ENCODE data around the gene COL8A2.

COL8A2 gene

DNA sequence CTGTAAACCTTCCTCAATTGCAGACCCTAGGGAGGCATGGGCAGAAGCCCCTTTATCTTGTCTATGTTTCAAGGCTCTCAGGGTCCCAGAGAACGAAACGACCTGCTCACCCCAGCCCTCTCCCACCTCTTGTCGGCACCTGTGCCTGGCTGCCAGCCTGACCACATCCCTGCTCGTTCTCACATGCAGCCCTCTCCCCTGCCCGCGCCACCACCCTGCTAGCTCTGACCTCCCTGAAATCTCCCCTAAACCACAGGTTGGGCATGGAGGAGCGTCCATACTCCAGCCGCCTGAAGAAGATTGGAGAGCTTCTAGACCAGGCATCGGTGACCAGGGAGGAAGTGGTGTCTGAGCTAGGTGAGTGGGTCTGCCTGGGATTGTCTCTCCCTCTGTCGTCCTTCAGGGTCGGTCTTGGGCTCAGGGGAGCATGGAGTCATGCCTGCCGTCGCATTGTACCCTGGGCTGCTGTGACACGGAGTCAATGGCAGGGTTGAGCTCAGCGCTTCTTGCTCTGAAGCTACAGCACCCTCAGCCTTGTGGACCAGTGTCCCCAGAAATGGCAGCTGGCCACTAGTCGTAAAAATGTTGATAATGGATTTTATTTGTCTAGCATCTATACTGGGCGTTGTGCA is 32.7 kb downstream of the COL8A2 start:
- peaks cover 26% of the 10 kb centered on the region for H3K4me1 Mint-ChIP-seq
- no peaks in the 10 kb centered on the region for H3K9me3 Mint-ChIP-seq
- DNase-seq: no peak
- no peak overlapping the region for H3K4me3 Mint-ChIP-seq
- CTCF ChIA-PET: interaction anchor here (2.4 kb wide), 1 partner anchor 42 kb away, joined by 12 read pairs; no protein-coding TSS in a partner anchor
- peak overlapping the region; percentile 52 for H3K27ac Mint-ChIP-seq
- H3K36me3 Mint-ChIP-seq: peaks cover 27% of the 10 kb centered on the region
- peaks cover under 1% of the 10 kb centered on the region for H3K27me3 Mint-ChIP-seq

DNA sequence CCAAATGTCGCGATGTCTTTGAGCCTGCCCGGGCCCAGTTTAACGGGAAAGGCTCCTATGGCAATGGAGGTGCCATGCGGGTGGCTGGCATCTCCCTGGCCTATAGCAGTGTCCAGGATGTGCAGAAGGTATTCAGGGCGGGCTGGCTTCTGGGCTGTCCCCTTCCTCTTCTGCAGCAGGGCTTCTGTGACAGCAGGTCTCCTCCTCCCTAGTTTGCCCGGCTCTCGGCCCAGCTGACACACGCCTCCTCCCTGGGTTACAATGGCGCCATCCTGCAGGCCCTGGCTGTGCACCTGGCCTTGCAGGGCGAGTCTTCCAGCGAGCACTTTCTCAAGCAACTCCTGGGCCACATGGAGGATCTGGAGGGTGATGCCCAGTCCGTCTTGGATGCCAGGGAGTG is 33.3 kb downstream of the COL8A2 start:
- H3K4me3 Mint-ChIP-seq: no peak overlapping the region
- CTCF ChIA-PET: no interaction called here

DNA sequence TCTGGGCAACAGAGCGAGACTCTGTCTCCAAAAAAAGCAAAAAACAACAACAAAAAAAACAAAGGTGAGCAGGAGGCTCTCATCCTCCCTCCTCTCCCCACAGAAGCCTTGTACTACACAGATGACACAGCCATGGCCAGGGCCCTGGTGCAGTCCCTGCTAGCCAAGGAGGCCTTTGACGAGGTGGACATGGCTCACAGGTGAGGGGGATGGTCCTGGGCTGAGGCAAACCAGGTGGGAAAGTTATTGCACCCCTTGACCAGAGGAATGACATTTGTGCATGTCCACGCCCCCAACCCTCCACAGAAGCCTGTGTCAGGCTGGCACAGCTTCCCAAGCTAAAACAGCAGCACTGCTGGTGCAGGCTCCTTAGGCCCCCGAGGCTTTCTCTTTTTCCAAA is 33.9 kb downstream of the COL8A2 start:
- Mint-ChIP-seq H3K27ac (no peak overlapping the region), H3K4me1 (peaks cover 28% of the 10 kb centered on the region), H3K4me3 (no peak overlapping the region), H3K36me3 (peaks cover 27% of the 10 kb centered on the region), H3K27me3 (peaks cover 12% of the 10 kb centered on the region), H3K9me3 (no peaks in the 10 kb centered on the region)
- no peak for DNase-seq
- CTCF ChIA-PET: no interaction called here

More for the DNA sequence above, 33.3 kb downstream of the COL8A2 start:
- peaks cover 28% of the 10 kb centered on the region for H3K4me1 Mint-ChIP-seq
- peaks cover 27% of the 10 kb centered on the region for H3K36me3 Mint-ChIP-seq
- H3K27ac Mint-ChIP-seq: no peak overlapping the region
- no peaks in the 10 kb centered on the region for H3K9me3 Mint-ChIP-seq
- DNase-seq: no peak
- peaks cover 6% of the 10 kb centered on the region for H3K27me3 Mint-ChIP-seq

DNA sequence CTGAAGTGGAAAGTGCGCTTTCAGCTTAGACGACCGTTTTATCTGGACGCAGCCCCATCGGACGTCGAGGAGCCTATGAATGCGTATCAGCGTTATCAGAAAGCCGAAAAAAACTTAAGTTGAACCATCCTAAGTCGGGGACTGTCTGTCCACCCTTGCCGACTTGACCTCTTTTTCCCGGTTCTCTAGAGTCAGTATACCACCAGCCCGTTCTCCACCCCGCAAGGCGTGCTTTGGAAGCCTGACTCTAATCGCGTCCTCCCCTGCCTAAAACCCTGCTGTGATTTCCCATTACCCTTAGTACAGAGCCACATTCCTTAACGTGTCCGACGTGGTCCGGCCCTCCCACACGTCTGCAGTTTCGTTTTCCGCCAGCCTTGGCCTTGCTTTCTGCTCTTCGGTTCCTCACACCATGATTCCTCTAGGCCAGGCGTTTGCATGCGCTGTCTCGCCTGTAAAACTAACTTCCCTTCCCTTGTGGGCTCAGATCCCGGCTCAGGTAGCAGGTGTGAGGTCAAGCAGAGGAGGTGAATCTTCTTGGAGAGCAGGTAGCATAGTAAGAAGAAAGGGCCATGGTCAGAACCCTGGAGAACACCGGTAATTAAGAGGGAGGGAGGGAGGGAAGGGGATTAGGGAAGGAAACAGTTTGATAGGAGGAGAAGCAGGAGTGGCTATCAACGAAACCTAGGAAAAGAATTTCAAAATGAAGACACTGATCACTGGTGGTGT is 35.5 kb downstream of the COL8A2 start:
- H3K27ac Mint-ChIP-seq: peak overlapping the region; percentile 85
- CTCF ChIA-PET: interaction anchor here (0.6 kb wide), 1 partner anchor 158 kb away, joined by 4 read pairs; no protein-coding TSS in a partner anchor
- H3K36me3 Mint-ChIP-seq: peaks cover 27% of the 10 kb centered on the region
- H3K4me1 Mint-ChIP-seq: peaks cover 28% of the 10 kb centered on the region
- H3K9me3 Mint-ChIP-seq: no peaks in the 10 kb centered on the region
- peak; percentile 39 for DNase-seq
- peak overlapping the region; percentile 81 for H3K4me3 Mint-ChIP-seq
- peaks cover 28% of the 10 kb centered on the region for H3K27me3 Mint-ChIP-seq

DNA sequence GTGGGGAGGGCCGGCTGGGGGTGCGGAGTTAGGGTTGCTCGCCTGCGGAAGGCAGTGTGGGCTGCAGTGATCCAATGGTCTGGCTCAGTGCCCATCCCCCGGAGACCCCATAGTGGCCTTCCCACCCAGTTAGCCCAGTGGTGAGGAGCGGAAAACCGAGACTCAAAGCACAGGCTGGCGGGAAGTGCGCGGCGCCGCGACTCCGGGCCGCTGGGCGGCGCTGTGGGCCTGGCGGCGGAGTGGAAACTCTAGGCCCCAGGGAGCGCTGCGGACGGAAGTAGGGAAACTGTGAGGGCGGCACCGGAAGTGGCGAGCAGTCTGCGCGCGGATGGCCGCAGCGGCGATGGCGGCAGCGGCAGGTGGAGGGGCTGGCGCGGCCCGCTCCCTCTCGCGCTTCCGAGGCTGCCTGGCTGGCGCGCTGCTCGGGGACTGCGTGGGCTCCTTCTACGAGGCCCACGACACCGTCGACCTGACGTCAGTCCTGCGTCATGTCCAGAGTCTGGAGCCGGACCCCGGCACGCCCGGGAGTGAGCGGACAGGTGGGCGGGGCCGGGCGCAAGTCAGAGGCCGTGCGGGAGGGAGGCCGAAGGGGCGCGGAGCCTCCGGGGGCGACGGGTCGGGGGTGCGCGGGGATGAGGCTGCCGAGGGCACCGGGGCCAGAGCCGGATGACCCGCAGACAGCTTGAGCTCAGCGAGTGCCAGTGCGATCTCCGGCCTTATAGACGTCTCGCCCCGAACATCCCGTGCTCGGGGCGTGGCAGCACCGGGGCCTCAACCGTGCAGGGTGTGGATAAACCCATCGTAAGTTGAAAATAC is 36.2 kb downstream of the COL8A2 start, which contains the start of gene ADPRS:
TSS of gene ADPRS (plus strand) at position 316 of the 816 bp plus-strand sequence. CDS start at position 329, 13 bp downstream.
- DNase-seq: peak; percentile 93
- H3K9me3 Mint-ChIP-seq: no peaks in the 10 kb centered on the region
- peaks cover 28% of the 10 kb centered on the region for H3K4me1 Mint-ChIP-seq
- peak within 1 kb of the TSS; percentile 85 for H3K27ac Mint-ChIP-seq
- H3K4me3 Mint-ChIP-seq: peak within 1 kb of the TSS; percentile 81
- H3K27me3 Mint-ChIP-seq: peaks cover 35% of the 10 kb centered on the region
- CTCF ChIA-PET: interaction anchor here (0.6 kb wide), 1 partner anchor 157 kb away, joined by 4 read pairs; no protein-coding TSS in a partner anchor
- peaks cover 25% of the 10 kb centered on the region for H3K36me3 Mint-ChIP-seq

DNA sequence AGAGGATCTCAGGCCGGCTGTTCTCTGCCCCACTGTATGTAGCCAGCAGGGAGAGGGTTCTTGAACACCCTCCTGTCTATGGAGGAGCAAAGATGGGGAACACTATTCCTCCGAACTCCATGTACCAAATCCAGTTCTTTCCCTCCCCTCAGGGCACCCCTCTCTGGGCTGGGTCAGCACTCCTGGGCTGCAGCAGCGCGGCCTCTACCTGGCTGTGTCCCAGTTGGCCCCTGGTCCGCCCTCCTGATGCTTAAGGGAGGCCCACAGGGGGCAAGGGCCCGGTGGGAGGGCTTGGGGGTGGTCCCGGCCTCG is 36.8 kb downstream of the COL8A2 start:
- CTCF ChIA-PET: no interaction called here
- Mint-ChIP-seq H3K36me3 (peaks cover 19% of the 10 kb centered on the region), H3K27ac (no peak overlapping the region), H3K4me3 (peak overlapping the region; percentile 81), H3K4me1 (peaks cover 28% of the 10 kb centered on the region), H3K9me3 (no peaks in the 10 kb centered on the region), H3K27me3 (peaks cover 41% of the 10 kb centered on the region)
- DNase-seq: no peak

DNA sequence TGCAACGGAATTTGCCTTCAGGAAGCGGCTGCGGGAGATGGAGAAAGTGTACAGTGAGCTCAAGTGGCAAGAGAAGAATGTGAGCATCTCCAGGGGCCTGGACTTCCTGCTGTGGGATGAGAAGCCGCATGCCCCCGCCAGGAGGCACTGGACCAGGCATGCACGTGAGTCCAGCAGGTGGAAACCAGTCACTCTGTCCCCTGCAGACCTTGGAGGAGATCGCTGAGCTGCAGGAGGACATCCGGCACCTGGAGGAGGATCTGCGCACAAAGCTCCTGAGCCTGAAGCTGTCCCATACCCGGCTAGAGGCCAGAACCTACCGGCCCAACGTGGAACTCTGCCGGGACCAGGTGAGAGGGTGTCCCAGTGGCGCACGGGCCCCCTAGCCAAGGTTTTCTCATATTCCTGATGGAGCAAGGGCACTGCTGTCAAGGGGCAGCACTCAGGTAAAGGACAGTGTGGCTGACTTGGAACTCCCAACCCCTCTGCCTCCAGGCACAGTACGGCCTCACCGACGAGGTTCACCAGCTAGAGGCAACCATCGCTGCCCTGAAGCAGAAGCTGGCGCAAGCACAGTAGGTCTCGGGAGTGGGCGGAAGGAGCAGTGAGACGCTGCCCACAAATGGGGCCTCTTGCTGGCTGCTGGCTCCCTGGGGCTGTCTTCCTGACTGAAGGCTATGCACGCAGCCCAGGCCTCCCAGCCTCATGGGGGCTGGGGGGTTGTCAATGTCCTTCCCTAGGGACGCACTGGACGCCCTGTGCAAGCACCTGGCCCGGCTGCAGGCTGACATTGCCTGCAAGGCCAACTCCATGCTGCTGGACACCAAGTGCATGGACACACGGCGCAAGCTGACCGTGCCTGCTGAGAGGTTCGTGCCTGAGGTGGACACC is 37.5 kb downstream of the COL8A2 start:
- Mint-ChIP-seq H3K4me1 (peaks cover 26% of the 10 kb centered on the region), H3K27me3 (peaks cover 49% of the 10 kb centered on the region), H3K4me3 (peak overlapping the region; percentile 17), H3K27ac (no peak overlapping the region), H3K9me3 (no peaks in the 10 kb centered on the region), H3K36me3 (peaks cover 16% of the 10 kb centered on the region)
- CTCF ChIA-PET: interaction anchor here (0.8 to 1.7 kb wide), 2 partner anchors 156 to 187 kb away, joined by 3 to 4 read pairs; partner anchors contain the start of gene AGO3
- no peak for DNase-seq

DNA sequence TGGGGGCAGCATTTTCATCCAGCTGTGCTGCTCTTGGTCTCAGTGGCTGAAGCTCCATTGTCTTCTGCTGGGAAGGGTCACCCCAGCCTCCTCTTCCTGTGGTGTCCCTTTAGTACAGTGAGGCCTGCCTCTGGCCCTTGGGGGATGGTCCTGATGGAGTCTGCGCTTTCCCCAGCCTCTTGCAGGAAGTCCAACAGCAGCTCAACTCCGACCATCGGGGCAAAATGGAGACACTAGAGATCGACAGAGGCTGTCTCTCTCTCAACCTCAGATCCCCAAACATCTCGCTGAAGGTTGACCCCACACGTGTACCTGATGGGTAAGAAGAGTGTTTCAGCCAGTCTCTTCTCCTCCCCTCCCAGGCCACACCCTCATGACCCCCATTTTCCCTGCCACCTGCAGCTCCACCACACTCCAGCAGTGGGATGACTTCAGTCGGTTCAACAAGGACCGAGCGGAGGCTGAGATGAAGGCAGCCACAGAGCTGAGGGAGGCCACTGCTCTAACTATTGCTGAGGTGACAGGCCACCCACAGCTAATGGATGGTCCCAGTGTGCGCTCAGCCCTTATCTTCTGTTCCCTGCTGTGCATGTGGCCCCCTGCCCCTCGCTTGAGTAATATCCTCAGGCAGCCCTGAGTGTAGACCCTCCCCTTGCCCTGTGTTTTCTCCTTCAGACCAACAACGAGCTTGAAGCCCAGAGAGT is 38.3 kb downstream of the COL8A2 start:
- no peak for DNase-seq
- CTCF ChIA-PET: interaction anchor here (0.8 to 1.7 kb wide), 3 partner anchors 156 to 203 kb away, joined by 3 to 4 read pairs (median 3); partner anchors contain the start of genes AGO1 and AGO3
- Mint-ChIP-seq H3K36me3 (peaks cover 10% of the 10 kb centered on the region), H3K9me3 (no peaks in the 10 kb centered on the region), H3K4me3 (peak overlapping the region; percentile 17), H3K27ac (peak overlapping the region; percentile 62), H3K4me1 (peaks cover 22% of the 10 kb centered on the region), H3K27me3 (peaks cover 56% of the 10 kb centered on the region)

DNA sequence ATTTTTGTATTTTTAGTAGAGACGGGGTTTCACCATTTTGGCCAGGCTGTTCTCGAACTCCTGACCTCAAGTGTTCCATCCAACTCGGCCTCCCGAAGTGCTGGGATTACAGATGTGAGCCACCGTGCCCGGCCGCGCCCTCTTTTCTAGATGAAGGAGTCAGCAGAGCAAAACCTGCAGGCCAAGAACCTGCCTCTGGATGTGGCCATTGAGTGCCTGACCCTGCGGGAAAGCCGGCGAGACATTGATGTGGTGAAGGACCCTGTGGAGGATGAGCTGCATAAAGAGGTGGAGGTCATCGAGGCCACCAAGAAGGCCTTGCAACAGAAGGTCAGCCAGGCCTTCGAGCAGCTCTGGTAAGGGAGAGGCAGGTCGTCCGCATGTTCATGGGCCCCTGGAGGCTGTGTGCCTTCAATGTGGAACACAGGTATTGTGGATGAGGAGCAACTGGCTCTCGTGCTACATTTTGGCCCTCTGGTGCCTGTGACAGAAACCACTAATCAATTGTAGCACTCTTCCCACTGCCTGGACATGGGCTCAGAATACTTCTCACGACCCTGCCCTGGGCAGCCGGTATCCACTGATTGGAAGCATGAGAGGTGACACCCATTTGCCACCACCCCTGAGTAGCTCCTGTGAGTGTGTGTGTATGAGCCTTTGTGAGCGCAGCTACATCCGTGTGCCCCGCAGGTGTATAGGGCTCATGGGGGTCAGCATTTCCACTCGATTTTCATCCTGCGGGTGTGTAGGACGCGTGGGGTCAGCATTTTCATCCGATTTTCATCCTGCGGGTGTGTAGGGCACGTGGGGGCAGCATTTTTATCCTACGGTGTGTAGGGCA is 39.1 kb downstream of the COL8A2 start:
- no peak for DNase-seq
- H3K4me3 Mint-ChIP-seq: no peak overlapping the region
- no peaks in the 10 kb centered on the region for H3K9me3 Mint-ChIP-seq
- peaks cover 57% of the 10 kb centered on the region for H3K27me3 Mint-ChIP-seq
- H3K27ac Mint-ChIP-seq: no peak overlapping the region
- CTCF ChIA-PET: interaction anchor here (1.0 to 1.7 kb wide), 2 partner anchors 186 to 203 kb away, joined by 3 to 4 read pairs; partner anchors contain the start of gene AGO1
- H3K36me3 Mint-ChIP-seq: peaks cover 6% of the 10 kb centered on the region
- H3K4me1 Mint-ChIP-seq: peaks cover 20% of the 10 kb centered on the region

DNA sequence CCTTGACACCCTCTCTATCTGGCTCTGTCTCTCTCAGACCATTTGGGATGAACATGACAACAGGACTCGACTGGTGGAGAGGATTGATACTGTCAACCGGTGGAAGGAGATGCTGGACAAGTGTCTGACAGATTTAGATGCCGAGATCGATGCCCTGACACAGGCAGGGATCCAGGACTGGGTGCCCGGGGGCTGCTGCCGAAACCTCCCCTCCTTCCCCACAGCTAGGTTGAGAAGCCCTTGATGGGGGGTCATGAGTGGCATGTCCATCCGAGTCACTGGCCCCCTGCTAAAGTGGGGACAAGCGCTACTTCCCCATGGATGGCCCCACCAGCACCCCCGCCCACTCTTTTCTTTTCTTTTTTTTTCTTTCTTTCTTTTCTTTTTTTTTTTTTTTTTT is 39.9 kb downstream of the COL8A2 start:
- CTCF ChIA-PET: no interaction called here
- H3K9me3 Mint-ChIP-seq: no peaks in the 10 kb centered on the region

DNA sequence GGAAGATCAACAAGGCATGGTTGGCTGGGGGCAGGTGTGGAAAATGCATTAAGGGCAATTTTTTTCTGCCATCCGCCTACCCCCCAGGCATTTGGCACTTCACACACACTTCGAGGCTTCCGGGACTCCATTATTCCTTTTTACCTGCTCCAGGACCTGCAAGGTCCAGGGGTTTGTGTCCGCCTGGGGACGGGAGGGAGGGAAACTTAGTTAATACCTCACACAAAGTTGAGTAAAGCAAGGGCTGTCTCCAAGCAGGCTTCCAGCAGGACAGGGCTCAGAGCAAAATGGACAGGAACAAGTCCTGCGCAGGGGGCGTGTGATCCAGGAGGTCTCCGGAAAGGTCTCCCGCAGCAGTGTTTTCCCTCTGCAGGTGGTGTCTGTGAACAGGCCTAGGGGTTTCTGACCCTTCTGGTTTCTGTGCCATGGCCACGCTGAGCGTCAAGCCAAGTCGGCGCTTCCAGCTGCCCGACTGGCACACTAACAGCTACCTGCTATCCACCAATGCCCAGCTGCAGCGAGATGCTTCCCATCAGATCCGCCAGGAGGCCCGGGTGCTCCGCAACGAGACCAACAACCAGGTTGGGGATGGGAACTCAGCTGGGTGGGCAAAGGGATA is 40.4 kb downstream of the COL8A2 start:
- Mint-ChIP-seq H3K4me3 (no peak overlapping the region), H3K27ac (no peak overlapping the region), H3K9me3 (no peaks in the 10 kb centered on the region), H3K27me3 (peaks cover 57% of the 10 kb centered on the region), H3K4me1 (peaks cover 12% of the 10 kb centered on the region), H3K36me3 (peaks cover 2% of the 10 kb centered on the region)
- no peak for DNase-seq
- CTCF ChIA-PET: no interaction called here

More for the DNA sequence above, 39.9 kb downstream of the COL8A2 start:
- H3K27me3 Mint-ChIP-seq: peaks cover 57% of the 10 kb centered on the region
- H3K36me3 Mint-ChIP-seq: peaks cover 6% of the 10 kb centered on the region
- DNase-seq: no peak
- H3K4me3 Mint-ChIP-seq: no peak overlapping the region
- H3K4me1 Mint-ChIP-seq: peaks cover 17% of the 10 kb centered on the region
- no peak overlapping the region for H3K27ac Mint-ChIP-seq
